Stomach (tissue), 4 donors: ENCODE results near the gene CELF4.

Experiments
- CTCF ChIP-seq, 7 experiments: fragments of 450-650 bp in 4 of 7; fragments of 200-600 bp in 3 of 7; sonication (generic) in 3 of 7; IDR thresholded peaks; one replicate each; pipeline ENCODE4 v1.5.1; 2016 to 2019; ENCODE audit warnings: antibody characterized with exemption in 7 of 7, control low read depth in 2 of 7, mild to moderate bottlenecking in 1 of 7
- EP300 ChIP-seq: sonication (generic); formaldehyde crosslinking; IDR thresholded peaks from one replicate; pipeline ENCODE4 v1.6.1; 2017; ENCODE audit warnings: antibody characterized with exemption
- POLR2A ChIP-seq, 4 donors: fragments of 450-650 bp; IDR thresholded peaks; one replicate each; pipeline ENCODE4 v1.6.1; 2016; ENCODE audit warnings: antibody characterized with exemption in 4 of 4, control low read depth in 2 of 4, mild to moderate bottlenecking in 1 of 4, moderate library complexity in 1 of 4

- TF ChIP-seq CTCF (IDR thresholded peaks at IDR 0.05) (no peak), EP300 (no peak), POLR2A (IDR thresholded peaks at IDR 0.05) (no peak)
Measured at GRCh38 chr18:37259711-37260110, 305.9 kb downstream of the CELF4 start.
